SH-SY5Y (cell line): ENCODE measurements around the gene FGFR3.

Experiments used
- GATA2 ChIP-seq: IDR thresholded peaks from 2 replicates; pipeline ENCODE4 v1.6.1; 2011; ENCODE audit warnings: mild to moderate bottlenecking, low read depth, low read length
- GATA3 ChIP-seq: IDR thresholded peaks from 2 replicates; pipeline ENCODE4 v1.6.1; 2011; ENCODE audit warnings: low read depth, mild to moderate bottlenecking, low read length, moderate library complexity

FGFR3 gene

GRCh38 chr4:1855333-1856070 lies 62.4 kb downstream of the FGFR3 start:
- TF ChIP-seq GATA3 (no peak), GATA2 (no peak)

GRCh38 chr4:1856071-1856942 lies 63.2 kb downstream of the FGFR3 start, which contains the start of gene LETM1:
Gene LETM1 (minus strand): TSS chr4:1856156. CDS start chr4:1855950, 206 bp downstream.
- TF ChIP-seq GATA3 (no peak), GATA2 (no peak)

- no peak for TF ChIP-seq GATA2
- no peak for TF ChIP-seq GATA3
These were observed 64.0 kb downstream of the FGFR3 start for GRCh38 chr4:1856943-1857699.

GRCh38 chr4:1857931-1858330 lies 64.8 kb downstream of the FGFR3 start:
- TF ChIP-seq GATA2 (no peak), GATA3 (no peak)
